Fibroblast of lung (primary cell): Measurements from ENCODE around the gene COL2A1.

ENCODE experiments used
- EZH2 ChIP-seq: IDR thresholded peaks from 2 replicates; pipeline ENCODE4 v1.5.1; 2012; ENCODE audit warnings: low read length, control low read depth, mild to moderate bottlenecking; ENCODE audit errors: missing control alignments
- TF ChIP-seq, protein P1 (sequence below), 2 donors: IDR thresholded peaks in 1 of 2; conservative IDR thresholded peaks in 1 of 2; 1 replicate in 1 of 2; 2 replicates in 1 of 2; pipeline ENCODE4 v1.5.1; 2011 to 2012; ENCODE audit warnings: low read length in 2 of 2, control low read depth in 1 of 2, inconsistent platforms in 1 of 2, low read depth in 1 of 2, mild to moderate bottlenecking in 1 of 2

DNA sequence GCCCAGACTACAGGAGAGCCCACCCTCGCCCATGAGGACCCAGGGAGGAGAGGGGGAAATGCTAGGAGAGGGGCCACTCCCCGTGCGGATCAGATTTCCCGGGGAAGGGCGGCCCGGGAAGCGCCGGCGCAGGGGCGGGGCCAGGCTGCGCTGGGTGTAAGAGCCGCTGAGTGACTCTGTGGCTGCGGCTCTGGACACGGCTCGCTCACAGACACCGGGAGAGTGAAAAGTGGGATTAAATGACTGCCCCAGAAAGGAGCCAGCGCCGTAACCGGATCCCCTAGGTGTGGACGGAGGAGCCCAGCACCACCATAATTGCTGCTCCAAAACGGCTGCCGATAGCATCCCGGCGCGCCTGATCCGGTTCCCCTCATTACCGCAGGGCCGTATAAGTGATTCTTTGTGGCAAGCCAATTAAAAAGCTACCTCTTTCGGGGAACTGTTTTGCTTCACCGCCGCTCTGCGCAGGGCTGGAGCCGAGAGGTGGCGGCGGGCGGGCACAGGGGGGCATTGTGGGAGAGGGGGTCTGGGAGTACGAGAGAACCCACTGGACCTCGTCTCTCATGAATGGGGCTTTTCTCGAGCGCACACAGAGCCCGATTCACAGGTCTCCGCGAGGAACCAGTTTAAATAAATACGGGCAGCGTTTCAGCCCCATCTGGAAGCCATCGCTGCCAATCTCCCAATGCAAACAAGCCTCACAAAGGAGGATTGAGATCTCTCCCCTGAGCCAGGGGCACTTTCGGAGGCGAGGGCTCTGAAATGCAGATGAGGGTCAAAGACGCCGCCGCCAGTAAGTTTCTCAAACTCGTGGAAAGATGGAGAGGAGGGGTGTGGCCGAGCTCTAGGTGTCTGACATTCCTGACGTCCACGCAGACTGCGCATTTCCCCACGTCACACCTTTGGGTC, 2.5 kb downstream of the COL2A1 start:
- TF ChIP-seq, protein P1, sequence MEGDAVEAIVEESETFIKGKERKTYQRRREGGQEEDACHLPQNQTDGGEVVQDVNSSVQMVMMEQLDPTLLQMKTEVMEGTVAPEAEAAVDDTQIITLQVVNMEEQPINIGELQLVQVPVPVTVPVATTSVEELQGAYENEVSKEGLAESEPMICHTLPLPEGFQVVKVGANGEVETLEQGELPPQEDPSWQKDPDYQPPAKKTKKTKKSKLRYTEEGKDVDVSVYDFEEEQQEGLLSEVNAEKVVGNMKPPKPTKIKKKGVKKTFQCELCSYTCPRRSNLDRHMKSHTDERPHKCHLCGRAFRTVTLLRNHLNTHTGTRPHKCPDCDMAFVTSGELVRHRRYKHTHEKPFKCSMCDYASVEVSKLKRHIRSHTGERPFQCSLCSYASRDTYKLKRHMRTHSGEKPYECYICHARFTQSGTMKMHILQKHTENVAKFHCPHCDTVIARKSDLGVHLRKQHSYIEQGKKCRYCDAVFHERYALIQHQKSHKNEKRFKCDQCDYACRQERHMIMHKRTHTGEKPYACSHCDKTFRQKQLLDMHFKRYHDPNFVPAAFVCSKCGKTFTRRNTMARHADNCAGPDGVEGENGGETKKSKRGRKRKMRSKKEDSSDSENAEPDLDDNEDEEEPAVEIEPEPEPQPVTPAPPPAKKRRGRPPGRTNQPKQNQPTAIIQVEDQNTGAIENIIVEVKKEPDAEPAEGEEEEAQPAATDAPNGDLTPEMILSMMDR (conservative IDR thresholded peaks at IDR 0.05 in 1 of 2, IDR thresholded peaks at IDR 0.05 in 1 of 2; ENCODE audit: low read depth in 1 of 2, low read length in 2 of 2): no peak
- no peak for TF ChIP-seq EZH2
